HCT116 (cell line): Measurements from ENCODE around the gene RNF145.

Experiments
- EZH2 ChIP-seq: fragments of 200-600 bp; sonication (generic); IDR thresholded peaks from 2 replicates; pipeline ENCODE4 v1.6.1; 2017; ENCODE audit warnings: antibody characterized with exemption, mixed run types
- POLR2A ChIP-seq: IDR thresholded peaks from 2 replicates; pipeline ENCODE4 v1.7.0; 2011; ENCODE audit warnings: borderline replicate concordance; ENCODE audit not compliant: insufficient read depth, insufficient read length; ENCODE audit errors: extremely low read depth
- POLR2AphosphoS5 ChIP-seq: IDR thresholded peaks from 2 replicates; pipeline ENCODE4 v1.6.1; 2011; ENCODE audit warnings: mild to moderate bottlenecking, low read depth, low read length, moderate library complexity
- TF ChIP-seq, protein P1 (sequence below), 3 experiments: fragments of 200-600 bp in 1 of 3; sonication (generic) in 1 of 3; IDR thresholded peaks in 2 of 3; conservative IDR thresholded peaks in 1 of 3; 2 replicates each; pipeline ENCODE4 v1.5.1; 2012 to 2017; ENCODE audit warnings: low read depth in 2 of 3, low read length in 2 of 3, antibody characterized with exemption in 1 of 3, borderline replicate concordance in 1 of 3, control low read depth in 1 of 3, mild to moderate bottlenecking in 1 of 3, mixed read lengths in 1 of 3, mixed run types in 1 of 3, moderate library complexity in 1 of 3; ENCODE audit not compliant: insufficient read depth in 1 of 3

DNA sequence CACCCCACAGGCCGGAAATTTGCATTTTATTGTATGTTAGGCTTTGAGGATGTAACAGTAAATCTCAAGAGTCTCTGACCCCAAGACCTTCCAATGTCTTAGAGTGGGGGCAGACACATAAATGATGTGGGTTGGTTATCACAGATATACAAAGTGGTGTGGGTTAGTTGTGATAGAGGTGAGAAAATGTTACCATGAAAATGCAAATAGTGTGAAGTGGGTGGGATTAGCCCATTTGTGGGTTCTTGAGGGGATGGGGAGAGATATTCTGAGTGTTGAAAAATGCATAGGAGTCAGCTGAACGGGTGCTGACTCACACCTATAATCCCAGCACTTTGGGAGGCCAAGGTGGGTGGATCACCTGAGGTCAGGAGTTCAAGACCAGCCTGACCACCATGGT is 7.9 kb upstream of the RNF145 start:
- TF ChIP-seq POLR2A (no peak), EZH2 (no peak), POLR2AphosphoS5 (no peak)
- TF ChIP-seq, protein P1, sequence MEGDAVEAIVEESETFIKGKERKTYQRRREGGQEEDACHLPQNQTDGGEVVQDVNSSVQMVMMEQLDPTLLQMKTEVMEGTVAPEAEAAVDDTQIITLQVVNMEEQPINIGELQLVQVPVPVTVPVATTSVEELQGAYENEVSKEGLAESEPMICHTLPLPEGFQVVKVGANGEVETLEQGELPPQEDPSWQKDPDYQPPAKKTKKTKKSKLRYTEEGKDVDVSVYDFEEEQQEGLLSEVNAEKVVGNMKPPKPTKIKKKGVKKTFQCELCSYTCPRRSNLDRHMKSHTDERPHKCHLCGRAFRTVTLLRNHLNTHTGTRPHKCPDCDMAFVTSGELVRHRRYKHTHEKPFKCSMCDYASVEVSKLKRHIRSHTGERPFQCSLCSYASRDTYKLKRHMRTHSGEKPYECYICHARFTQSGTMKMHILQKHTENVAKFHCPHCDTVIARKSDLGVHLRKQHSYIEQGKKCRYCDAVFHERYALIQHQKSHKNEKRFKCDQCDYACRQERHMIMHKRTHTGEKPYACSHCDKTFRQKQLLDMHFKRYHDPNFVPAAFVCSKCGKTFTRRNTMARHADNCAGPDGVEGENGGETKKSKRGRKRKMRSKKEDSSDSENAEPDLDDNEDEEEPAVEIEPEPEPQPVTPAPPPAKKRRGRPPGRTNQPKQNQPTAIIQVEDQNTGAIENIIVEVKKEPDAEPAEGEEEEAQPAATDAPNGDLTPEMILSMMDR (IDR thresholded peaks at IDR 0.05 in 2 of 3, conservative IDR thresholded peaks at IDR 0.05 in 1 of 3; ENCODE audit: borderline replicate concordance in 1 of 3, insufficient read depth in 1 of 3, low read depth in 2 of 3, low read length in 2 of 3): no peak
